Measurements from ENCODE around the gene GALNT16. TPM values are rescaled to one million over a fixed set of nuclear protein-coding genes. Genes with fewer than 3 reads are reported as not detected.

GALNT16 gene
- total RNA-seq, 1 donor from 2014 or later: 36.7 TPM

DNA sequence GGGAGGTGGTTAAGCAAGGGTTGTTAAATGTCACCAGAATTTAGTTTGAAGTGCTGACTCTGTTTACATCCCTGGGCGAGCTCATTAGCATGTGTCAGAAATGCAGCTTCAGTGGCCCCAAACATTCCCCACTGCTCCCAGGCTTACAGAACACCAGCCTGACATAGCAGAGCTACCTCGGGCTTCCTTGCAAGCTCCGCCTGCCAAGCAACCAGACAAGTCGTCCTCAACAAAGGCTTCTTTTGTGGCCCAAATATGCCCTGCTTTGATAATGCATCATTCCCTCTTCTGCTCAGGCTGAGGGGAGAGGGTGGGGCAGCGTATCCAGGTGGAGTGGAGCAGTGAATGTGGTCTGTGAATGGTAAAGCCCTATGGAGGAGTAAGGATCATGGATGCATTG, 110.1 kb downstream of the GALNT16 start:
- Mint-ChIP-seq H3K27ac (ENCODE audit: unreplicated experiment) (no peak overlapping the region), H3K27me3 (ENCODE audit: low read depth) (no peaks in the 10 kb centered on the region), H3K36me3 (ENCODE audit: low read depth) (peaks cover 6% of the 10 kb centered on the region), H3K4me1 (ENCODE audit: low read depth) (no peaks in the 10 kb centered on the region), H3K9me3 (ENCODE audit: low read depth) (peaks cover 1% of the 10 kb centered on the region), H3K4me3 (ENCODE audit: unreplicated experiment) (no peak overlapping the region)
- no peak for DNase-seq (ENCODE audit: low spot score)
- TF ChIP-seq, protein P1, sequence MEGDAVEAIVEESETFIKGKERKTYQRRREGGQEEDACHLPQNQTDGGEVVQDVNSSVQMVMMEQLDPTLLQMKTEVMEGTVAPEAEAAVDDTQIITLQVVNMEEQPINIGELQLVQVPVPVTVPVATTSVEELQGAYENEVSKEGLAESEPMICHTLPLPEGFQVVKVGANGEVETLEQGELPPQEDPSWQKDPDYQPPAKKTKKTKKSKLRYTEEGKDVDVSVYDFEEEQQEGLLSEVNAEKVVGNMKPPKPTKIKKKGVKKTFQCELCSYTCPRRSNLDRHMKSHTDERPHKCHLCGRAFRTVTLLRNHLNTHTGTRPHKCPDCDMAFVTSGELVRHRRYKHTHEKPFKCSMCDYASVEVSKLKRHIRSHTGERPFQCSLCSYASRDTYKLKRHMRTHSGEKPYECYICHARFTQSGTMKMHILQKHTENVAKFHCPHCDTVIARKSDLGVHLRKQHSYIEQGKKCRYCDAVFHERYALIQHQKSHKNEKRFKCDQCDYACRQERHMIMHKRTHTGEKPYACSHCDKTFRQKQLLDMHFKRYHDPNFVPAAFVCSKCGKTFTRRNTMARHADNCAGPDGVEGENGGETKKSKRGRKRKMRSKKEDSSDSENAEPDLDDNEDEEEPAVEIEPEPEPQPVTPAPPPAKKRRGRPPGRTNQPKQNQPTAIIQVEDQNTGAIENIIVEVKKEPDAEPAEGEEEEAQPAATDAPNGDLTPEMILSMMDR (IDR thresholded peaks at IDR 0.05): no peak

DNA sequence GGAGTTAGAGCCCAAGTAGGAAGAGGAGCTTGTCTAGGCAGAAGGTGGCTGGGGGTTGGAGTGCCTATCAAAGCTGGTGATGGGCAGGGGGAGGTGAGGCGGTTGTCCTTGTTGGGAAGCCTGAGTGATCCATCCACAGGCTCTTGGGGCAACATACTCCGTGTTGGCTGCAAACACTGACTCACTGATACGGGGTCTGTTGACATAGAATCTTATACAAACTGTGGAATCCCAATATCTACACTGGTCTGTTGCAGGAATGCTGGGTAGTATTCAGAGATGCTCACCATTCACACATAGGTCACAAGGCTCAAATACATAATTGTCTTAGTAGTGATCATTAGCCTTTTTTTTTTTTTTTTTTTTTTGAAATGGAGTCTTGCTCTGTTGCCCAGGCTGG, 112.2 kb downstream of the GALNT16 start:
- TF ChIP-seq, protein P1 (IDR thresholded peaks at IDR 0.05): no peak
- Mint-ChIP-seq H3K4me3 (ENCODE audit: unreplicated experiment) (no peak overlapping the region), H3K27me3 (ENCODE audit: low read depth) (no peaks in the 10 kb centered on the region), H3K9me3 (ENCODE audit: low read depth) (peaks cover 15% of the 10 kb centered on the region), H3K27ac (ENCODE audit: unreplicated experiment) (no peak overlapping the region), H3K36me3 (ENCODE audit: low read depth) (peaks cover 22% of the 10 kb centered on the region), H3K4me1 (ENCODE audit: low read depth) (no peaks in the 10 kb centered on the region)
- DNase-seq (ENCODE audit: low spot score): no peak

DNA sequence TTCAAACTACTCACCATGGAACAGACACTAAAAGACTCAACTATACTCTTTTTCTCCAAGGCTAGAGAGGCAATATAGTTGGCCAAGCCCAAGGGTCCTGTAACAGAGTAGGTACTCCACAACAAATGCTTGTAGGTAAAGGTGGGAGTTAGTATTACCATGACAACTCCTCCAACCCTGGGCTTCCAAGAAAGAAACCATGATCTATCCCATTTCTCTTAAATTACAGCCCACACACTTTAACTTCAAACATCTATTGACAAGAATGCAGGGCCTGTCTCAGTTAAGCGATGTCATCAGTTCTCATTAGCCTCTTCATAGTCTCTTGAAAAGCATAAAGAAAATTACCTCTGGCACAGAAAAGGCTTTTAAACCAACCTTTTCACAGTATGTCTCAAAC, 113.1 kb downstream of the GALNT16 start:
- Mint-ChIP-seq H3K36me3 (ENCODE audit: low read depth) (peaks cover 24% of the 10 kb centered on the region), H3K9me3 (ENCODE audit: low read depth) (peaks cover 15% of the 10 kb centered on the region), H3K4me3 (ENCODE audit: unreplicated experiment) (no peak overlapping the region), H3K27me3 (ENCODE audit: low read depth) (no peaks in the 10 kb centered on the region), H3K27ac (ENCODE audit: unreplicated experiment) (no peak overlapping the region), H3K4me1 (ENCODE audit: low read depth) (no peaks in the 10 kb centered on the region)
- TF ChIP-seq, protein P1 (IDR thresholded peaks at IDR 0.05): no peak
- DNase-seq (ENCODE audit: low spot score): no peak

DNA sequence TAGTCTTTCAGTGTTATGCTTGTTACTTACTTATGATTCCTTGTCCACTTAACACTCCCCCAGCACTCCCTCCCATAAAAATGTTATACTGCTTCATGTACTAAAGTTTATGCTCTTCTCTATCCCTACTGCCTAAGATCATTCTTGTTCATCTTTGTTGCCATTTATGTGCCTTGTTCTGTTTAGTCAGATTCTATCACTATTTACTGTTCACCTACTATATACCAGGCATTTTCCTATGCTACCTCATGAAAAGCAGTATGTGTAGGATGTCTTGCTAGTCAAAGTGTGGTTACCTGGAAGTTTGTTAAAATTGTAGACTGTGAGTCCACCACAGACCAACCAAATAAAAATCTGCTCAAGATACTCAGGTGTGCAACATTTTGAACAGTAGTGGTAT, 114.3 kb downstream of the GALNT16 start:
- Mint-ChIP-seq H3K9me3 (ENCODE audit: low read depth) (peaks cover 15% of the 10 kb centered on the region), H3K27ac (ENCODE audit: unreplicated experiment) (no peak overlapping the region), H3K36me3 (ENCODE audit: low read depth) (peaks cover 24% of the 10 kb centered on the region), H3K27me3 (ENCODE audit: low read depth) (no peaks in the 10 kb centered on the region), H3K4me3 (ENCODE audit: unreplicated experiment) (no peak overlapping the region), H3K4me1 (ENCODE audit: low read depth) (no peaks in the 10 kb centered on the region)
- TF ChIP-seq, protein P1 (IDR thresholded peaks at IDR 0.05): no peak
- no peak for DNase-seq (ENCODE audit: low spot score)

DNA sequence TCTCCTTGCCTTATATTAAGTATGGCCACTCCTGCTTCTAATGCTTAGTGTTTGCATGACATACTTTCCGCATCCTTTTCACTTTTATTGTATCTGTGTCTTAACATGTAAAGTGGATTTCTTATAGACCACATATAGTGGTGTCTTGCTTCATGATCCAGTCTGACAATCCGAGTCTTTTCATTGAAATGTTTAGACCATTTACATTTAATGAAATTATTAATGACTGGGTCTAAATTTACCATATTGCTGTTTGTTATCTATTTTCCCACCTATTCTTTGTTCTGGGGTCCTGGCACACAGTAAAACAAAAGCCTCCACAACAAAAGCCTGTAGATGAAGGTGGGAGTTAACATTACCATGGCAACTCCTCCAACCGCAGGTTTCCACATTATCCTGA, 115.2 kb downstream of the GALNT16 start:
- H3K4me3 Mint-ChIP-seq (ENCODE audit: unreplicated experiment): no peak overlapping the region
- TF ChIP-seq, protein P1 (IDR thresholded peaks at IDR 0.05): no peak
- no peaks in the 10 kb centered on the region for H3K27me3 Mint-ChIP-seq (ENCODE audit: low read depth)
- no peak for DNase-seq (ENCODE audit: low spot score)
- peaks cover 31% of the 10 kb centered on the region for H3K36me3 Mint-ChIP-seq (ENCODE audit: low read depth)
- no peak overlapping the region for H3K27ac Mint-ChIP-seq (ENCODE audit: unreplicated experiment)
- peaks cover 15% of the 10 kb centered on the region for H3K9me3 Mint-ChIP-seq (ENCODE audit: low read depth)
- H3K4me1 Mint-ChIP-seq (ENCODE audit: low read depth): no peaks in the 10 kb centered on the region

Data from chondrocyte (in vitro differentiated cells).